ENCODE results near the gene MARVELD2.

DNA sequence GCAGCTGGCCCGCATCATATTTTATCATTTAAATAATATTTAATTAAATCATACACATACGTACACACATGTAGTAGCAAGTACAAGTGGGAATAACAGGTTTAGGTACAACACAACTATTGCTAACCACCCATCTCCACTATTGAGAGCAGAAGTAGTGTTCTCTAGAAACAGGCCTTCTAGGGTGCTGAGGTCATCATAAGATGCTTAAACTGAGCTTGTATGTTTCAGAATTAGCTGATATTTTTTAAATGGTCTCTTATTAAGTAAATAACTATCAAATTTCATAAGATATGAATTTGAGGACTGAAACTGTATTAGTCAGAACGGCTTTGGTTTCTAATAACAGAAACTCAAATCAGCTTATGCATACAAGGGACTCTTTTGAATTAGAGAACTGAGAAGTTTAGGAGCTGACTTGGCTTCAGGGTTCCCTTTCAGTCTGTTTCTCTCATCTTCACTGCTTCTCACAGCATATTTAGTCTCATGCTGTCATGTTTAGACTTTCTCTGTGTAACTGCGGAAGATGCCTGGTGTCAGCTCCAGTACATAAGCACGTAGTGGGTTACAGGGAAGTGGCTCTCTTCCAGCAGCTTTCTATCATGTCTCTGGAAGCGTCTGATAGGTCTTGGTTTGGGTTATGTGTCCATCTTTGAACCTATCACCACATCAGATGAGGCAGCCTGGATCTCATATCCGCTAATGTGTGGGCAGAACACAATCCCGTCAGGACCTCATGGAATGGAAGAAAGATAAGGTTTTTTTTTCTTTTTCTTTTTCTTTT lies 52.7 kb downstream of the MARVELD2 start:
- no peak for TF ChIP-seq EZH2 (IDR thresholded peaks at IDR 0.05; ENCODE audit: borderline replicate concordance, low read depth, low read length, poor library complexity, severe bottlenecking)
- TF ChIP-seq, protein P1, sequence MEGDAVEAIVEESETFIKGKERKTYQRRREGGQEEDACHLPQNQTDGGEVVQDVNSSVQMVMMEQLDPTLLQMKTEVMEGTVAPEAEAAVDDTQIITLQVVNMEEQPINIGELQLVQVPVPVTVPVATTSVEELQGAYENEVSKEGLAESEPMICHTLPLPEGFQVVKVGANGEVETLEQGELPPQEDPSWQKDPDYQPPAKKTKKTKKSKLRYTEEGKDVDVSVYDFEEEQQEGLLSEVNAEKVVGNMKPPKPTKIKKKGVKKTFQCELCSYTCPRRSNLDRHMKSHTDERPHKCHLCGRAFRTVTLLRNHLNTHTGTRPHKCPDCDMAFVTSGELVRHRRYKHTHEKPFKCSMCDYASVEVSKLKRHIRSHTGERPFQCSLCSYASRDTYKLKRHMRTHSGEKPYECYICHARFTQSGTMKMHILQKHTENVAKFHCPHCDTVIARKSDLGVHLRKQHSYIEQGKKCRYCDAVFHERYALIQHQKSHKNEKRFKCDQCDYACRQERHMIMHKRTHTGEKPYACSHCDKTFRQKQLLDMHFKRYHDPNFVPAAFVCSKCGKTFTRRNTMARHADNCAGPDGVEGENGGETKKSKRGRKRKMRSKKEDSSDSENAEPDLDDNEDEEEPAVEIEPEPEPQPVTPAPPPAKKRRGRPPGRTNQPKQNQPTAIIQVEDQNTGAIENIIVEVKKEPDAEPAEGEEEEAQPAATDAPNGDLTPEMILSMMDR (conservative IDR thresholded peaks at IDR 0.05; ENCODE audit: low read depth, low read length), result no peak
